ENCODE results near the gene ZFPM1. TPM values are rescaled to one million over a fixed set of nuclear protein-coding genes. Genes with fewer than 3 reads are reported as not detected.

The ZFPM1 gene
- total and polyA plus RNA-seq, 2 of the 8 experiments (the other 6 are each of a cell fraction or from before 2014, with no cell fraction given): 0.74 to 4.8 TPM

DNA sequence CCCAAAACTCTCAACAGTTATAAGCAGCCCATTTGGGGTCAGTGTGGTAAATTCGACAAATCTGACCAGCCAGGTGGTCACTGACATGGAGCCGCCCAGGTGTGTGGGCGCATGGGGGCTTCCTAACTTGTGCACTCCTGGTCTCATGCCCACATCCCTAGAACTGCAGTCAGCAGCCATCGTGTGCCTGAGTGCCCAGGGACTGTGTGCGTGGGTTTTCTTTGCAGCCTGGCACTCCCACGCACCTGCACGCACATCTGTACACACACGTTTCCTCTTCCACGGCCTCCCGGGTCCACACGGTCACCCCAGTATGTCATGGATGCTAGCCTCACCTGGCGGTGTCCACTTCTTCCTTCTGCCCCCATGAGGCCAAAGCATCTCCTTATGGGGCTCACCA is 78.3 kb downstream of the ZFPM1 start:
- no peak overlapping the region for H2AK5ac ChIP-seq (ENCODE audit: low read depth, low read length)
- POLR2A ChIA-PET (ENCODE audit: partially characterized antibody): interaction anchor here (1.0 to 2.6 kb wide), 2 partner anchors 11 to 18 kb away, joined by 3 to 9 read pairs; no protein-coding TSS in a partner anchor
- no peak overlapping the region for H4K8ac ChIP-seq (ENCODE audit: extremely low read depth, insufficient read depth, low read length)
- no peak overlapping the region for H2BK20ac ChIP-seq (ENCODE audit: low read length)
- H3K9ac ChIP-seq (replicated peaks in 1 of 4; ENCODE audit: extremely low read depth in 1 of 4, low read depth in 3 of 4, low read length in 3 of 4): no peak overlapping the region; a peak in 1 of 7 replicates
- peaks cover 0 to 16% of the 10 kb centered on the region in 2 experiments for H4K20me1 ChIP-seq (replicated peaks in 1 of 2; ENCODE audit: control insufficient read depth in 1 of 2, insufficient read depth in 2 of 2, low read length in 2 of 2)
- DNase-seq (ENCODE audit: low read depth in 1 of 2, low spot score in 2 of 2): no peak
- H3K9me3 ChIP-seq (ENCODE audit: insufficient read depth in 2 of 2, low read depth in 1 of 2, low read length in 1 of 2): no peaks in the 10 kb centered on the region
- no peak overlapping the region for H4K5ac ChIP-seq (ENCODE audit: insufficient read length, low read depth, low read length)
- no peak overlapping the region for H3K23ac ChIP-seq (ENCODE audit: insufficient read length)
- no peak overlapping the region for H4K91ac ChIP-seq (replicated peaks; ENCODE audit: insufficient read length, low read length)
- H2BK12ac ChIP-seq (ENCODE audit: low read depth, low read length): no peak overlapping the region
- TF ChIP-seq BRCA1 (IDR thresholded peaks at IDR 0.05; ENCODE audit: low read depth, low read length): no peak
- TF ChIP-seq GABPA (IDR thresholded peaks at IDR 0.05; ENCODE audit: borderline replicate concordance, insufficient read depth, low read length): no peak
- no peak for TF ChIP-seq ZNF274 (IDR thresholded peaks at IDR 0.05; ENCODE audit: borderline replicate concordance, extremely low read depth, low read length)
- no peak overlapping the region for H3K4me2 ChIP-seq (ENCODE audit: insufficient read depth in 1 of 2, low read depth in 2 of 2, low read length in 2 of 2)
- whole genome bisulfite sequencing, 2 experiments (ENCODE audit: extremely low coverage in 1 of 2, insufficient coverage in 1 of 2, insufficient read length in 1 of 2, insufficient replicate concordance in 2 of 2, low coverage in 1 of 2, low lambda C conversion rate in 2 of 2, missing lambda C conversion rate in 1 of 2): 83% methylated on average over 12 of the region's 12 CpGs; no CpG with 5 or more reads in 1 of the 2 experiments
- no peak overlapping the region for H3K56ac ChIP-seq (replicated peaks; ENCODE audit: insufficient read length, low read depth, low read length)
- H3K23me2 ChIP-seq (ENCODE audit: low read depth, low read length): peaks cover 10% of the 10 kb centered on the region; the same call in 1 of the 2 replicates
- no peak overlapping the region for H3K4ac ChIP-seq (replicated peaks; ENCODE audit: insufficient read length, low read depth, low read length)
- CTCF ChIA-PET (ENCODE audit: partially characterized antibody): interaction anchor here (1.2 to 2.0 kb wide), 4 partner anchors 88 to 96 kb away, joined by 3 to 9 read pairs (median 5); no protein-coding TSS in a partner anchor
- H2BK15ac ChIP-seq (ENCODE audit: low read length): no peak overlapping the region
- no peak for FAIRE-seq
- no peak overlapping the region for H3K27ac ChIP-seq (ENCODE audit: low read depth, low read length)
- H3K4me1 ChIP-seq (replicated peaks in 1 of 4; ENCODE audit: control insufficient read depth in 3 of 4, insufficient read depth in 4 of 4, low read length in 3 of 4): peaks cover 0 to 22% (median 10%) of the 10 kb centered on the region in 4 experiments; a peak in 6 of 7 replicates
- no peak overlapping the region for H3K18ac ChIP-seq (ENCODE audit: extremely low read depth, low read length)
- no peaks in the 10 kb centered on the region; a peak in 1 of 8 replicates for H3K36me3 ChIP-seq (ENCODE audit: control insufficient read depth in 2 of 4, insufficient read depth in 4 of 4, low read length in 3 of 4)
- 0 out of 2 replicates have a peak, but pooled peaks cover 4% of the 10 kb centered on the region for H3K79me1 ChIP-seq (ENCODE audit: low read depth, low read length)
- no peaks in the 10 kb centered on the region for H3K27me3 ChIP-seq (replicated peaks in 1 of 4; ENCODE audit: control insufficient read depth in 3 of 4, extremely low read depth in 1 of 4, insufficient read depth in 3 of 4, low read length in 3 of 4)
- no peak overlapping the region for H3K4me3 ChIP-seq (ENCODE audit: extremely low read depth in 1 of 4, insufficient read depth in 2 of 4, low read depth in 3 of 4, low read length in 4 of 4)
- H2BK5ac ChIP-seq (ENCODE audit: low read depth, low read length): no peak overlapping the region
- H3K79me2 ChIP-seq (ENCODE audit: control insufficient read depth in 1 of 2, insufficient read depth in 2 of 2, low read length in 2 of 2): no peaks in the 10 kb centered on the region
- H2BK120ac ChIP-seq (replicated peaks; ENCODE audit: low read depth, low read length): no peak overlapping the region
- H3K14ac ChIP-seq (ENCODE audit: insufficient read length): no peak overlapping the region
- H2AFZ ChIP-seq (ENCODE audit: low read length): no peak overlapping the region
